GM21717 (cell line): ENCODE data around the gene MRLN.
"Not testable (repeated sequence)": the region's sequence is repeated elsewhere in the genome, so short reads cannot be mapped to it uniquely, and the experiment has no call there.

ENCODE experiments used
- ATAC-seq: cut with Tn5 transposase; IDR thresholded peaks from one replicate; pipeline ENCODE4 v1.9.1; 2021; ENCODE audit warnings: mild to moderate bottlenecking, moderate library complexity; ENCODE audit not compliant: unreplicated experiment

Gene MRLN

DNA sequence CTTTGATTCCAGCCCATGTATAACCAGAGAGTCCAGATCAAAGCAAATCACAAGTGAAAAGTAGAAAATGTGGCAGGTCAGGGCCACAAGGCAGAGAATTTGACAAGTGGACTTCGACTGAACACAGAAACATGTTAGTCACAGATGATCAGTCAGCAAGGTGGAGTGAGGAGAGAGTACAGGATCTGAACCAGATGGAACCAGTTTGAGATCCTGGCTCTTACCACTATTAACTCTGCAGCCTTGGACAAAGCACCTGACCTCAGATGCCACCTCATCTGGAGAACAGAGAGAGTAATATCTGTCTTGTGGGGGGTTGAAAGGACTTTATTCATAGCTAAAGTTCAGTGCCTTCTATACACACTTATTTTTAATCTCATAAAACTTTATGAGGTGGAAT is 4.4 kb downstream of the MRLN start:
- ATAC-seq = no peak

GRCh38 chr10:59745163-59745650 is 8.0 kb downstream of the MRLN start:
- no peak for ATAC-seq

DNA sequence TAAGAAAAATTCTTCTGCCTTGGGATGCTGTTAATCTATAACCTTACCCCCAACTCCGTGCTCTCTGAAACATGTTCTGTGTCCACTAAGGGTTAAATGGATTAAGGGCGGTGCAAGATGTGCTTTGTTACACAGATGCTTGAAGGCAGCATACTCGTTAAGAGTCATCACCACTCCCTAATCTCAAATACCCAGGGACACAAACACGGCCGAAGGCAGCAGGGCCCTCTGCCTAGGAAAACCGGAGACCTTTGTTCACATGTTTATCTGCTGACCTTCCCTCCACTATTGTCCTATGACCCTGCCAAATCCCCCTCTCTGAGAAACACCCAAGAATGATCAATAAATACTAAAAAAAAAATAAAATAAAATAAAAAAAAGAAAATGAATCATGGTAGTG is 8.5 kb downstream of the MRLN start:
- not testable (repeated sequence) for ATAC-seq

DNA sequence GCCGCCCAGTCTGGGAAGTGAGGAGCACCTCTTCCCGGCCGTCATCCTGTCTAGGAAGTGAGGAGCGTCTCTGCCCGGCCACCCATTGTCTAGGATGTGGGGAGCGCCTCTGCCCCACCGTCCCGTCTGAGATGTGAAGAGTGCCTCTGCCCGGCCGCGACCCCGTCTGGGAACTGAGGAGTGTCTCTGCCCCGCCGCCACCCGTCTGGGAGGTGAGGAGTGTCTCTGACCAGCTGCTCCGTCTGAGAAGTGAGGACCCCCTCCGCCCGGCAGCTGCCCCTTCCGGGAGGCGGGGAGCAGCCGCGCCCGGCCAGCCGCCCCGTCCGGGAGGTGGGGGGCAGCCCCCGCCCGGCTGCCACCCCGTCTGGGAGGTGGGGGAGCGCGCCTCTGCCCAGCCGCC is 9.1 kb downstream of the MRLN start:
- not testable (repeated sequence) for ATAC-seq

GRCh38 chr10:59741583-59741982 is 11.7 kb downstream of the MRLN start:
- no peak for ATAC-seq

- no peak for ATAC-seq
These were observed 12.2 kb downstream of the MRLN start for GRCh38 chr10:59741048-59741447.

- ATAC-seq = no peak
These were observed 16.5 kb downstream of the MRLN start for GRCh38 chr10:59736749-59737148.

DNA sequence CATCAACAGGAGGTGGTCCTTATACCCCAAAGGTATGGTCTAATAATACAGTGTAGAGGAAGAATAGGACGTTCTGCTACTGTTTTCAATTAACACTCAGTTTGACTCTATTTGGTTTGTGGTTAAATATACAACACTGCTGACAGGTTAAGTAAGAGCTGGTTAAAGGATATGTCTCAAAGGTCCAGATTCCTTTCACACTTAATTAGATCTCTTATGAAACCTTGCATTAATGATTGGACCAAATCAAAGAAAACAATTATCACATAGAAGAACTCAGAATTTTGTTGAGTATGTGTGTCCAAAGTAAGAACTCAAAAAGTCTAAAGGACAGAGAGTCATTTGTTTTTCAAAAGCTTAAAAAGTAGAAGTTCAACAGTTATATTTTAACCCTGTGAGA is 18.0 kb downstream of the MRLN start:
- no peak for ATAC-seq

- no peak for ATAC-seq
These were observed 19.2 kb downstream of the MRLN start for GRCh38 chr10:59734014-59734462.

- not testable (repeated sequence) for ATAC-seq
These were observed 19.8 kb downstream of the MRLN start for GRCh38 chr10:59733321-59734013.

DNA sequence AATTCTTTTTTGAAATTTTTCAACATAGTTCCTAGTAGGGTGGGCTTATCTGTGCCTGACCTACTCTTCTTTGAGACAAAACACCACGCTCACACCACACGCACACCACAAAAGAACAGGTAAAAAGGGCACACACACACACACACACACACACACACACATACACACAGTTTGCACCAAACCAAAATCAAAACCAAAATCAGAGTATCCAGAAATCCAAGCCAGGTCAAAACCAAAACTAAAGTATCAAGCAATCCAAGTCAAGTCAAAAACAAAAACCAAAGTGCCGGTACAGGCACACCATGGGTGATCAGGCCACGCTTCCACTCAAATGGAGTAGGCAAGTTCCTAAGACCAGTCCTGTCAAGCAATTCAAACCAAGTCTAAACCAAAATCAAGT is 20.4 kb downstream of the MRLN start:
- not testable (repeated sequence) for ATAC-seq

GRCh38 chr10:59729167-59729566 is 24.1 kb downstream of the MRLN start:
- not testable (repeated sequence) for ATAC-seq

DNA sequence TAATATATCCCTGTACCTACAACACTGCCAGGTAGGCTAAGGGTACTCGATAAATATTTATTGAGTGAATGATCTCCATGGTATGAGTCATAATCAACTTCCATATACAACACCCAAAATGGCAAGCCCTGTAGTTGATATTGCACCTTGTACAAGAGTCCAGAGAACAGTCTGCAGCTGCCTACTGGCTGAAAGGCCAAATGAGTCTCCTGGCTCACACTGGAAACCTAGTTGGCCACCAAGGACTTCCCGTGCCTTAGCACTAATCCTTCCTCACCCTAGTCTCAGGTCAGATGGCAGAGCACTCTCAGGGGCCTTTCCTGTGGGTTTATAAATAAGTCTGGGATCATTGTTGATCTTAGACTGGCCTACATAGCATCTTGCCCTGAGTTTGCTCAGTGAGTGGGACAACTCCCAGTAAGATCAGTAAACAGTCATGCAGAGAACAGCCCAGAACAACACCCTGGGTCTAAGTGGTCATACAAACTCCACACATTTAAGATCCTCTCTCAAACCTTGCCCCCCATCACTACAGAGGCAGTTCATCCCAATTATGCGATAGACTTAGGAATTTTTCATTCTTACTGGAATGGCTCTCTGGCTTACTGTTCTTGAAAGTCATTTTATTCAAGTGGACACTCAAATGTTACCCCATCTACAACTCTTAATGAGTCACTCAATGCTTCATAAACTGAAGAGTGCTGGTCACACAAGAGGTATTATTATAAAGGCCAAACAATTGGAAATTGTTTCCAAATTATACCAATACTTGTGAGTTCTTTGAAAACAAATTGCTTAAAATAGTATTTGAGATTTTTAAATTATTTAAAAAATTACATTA is 28.9 kb downstream of the MRLN start:
- ATAC-seq = no peak

DNA sequence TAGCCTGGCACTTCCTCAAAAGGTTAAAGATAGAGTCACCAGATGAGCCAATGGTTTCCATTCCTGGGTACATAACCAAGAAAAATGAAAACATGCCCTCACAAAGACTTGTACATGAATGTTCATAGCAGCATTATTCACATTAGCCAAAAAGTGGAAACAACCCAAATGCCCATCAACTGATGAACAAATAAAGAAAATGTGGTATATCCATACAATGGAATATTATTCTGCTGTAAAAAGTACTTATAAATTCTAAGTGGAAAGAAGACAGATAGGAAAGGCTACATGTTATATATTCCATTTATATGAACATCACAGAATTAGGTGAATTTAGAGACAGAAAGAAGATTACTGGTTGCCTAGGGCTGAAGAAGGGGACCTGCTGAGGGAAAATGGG is 32.9 kb downstream of the MRLN start:
- no peak for ATAC-seq

DNA sequence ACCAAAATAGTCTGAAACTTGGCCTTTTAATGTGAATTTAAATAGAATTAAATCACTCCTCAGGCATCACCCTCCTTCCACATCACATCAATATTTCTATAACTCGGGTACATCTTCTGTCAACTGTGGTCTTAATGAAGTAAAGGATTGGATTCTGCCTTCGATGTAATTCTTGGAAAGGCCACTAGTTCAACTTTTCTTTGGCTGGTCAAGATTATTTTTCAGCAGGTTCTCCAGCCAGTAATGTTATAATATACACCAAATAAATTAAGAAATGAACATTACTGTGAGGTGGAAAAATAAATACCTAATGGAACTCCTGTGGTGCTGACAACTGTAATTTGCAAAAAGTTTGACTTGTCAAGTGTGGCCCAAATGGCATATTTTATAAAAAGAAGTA is 33.9 kb downstream of the MRLN start:
- ATAC-seq = no peak

- ATAC-seq = no peak
These were observed 35.0 kb downstream of the MRLN start for GRCh38 chr10:59718257-59718656.

DNA sequence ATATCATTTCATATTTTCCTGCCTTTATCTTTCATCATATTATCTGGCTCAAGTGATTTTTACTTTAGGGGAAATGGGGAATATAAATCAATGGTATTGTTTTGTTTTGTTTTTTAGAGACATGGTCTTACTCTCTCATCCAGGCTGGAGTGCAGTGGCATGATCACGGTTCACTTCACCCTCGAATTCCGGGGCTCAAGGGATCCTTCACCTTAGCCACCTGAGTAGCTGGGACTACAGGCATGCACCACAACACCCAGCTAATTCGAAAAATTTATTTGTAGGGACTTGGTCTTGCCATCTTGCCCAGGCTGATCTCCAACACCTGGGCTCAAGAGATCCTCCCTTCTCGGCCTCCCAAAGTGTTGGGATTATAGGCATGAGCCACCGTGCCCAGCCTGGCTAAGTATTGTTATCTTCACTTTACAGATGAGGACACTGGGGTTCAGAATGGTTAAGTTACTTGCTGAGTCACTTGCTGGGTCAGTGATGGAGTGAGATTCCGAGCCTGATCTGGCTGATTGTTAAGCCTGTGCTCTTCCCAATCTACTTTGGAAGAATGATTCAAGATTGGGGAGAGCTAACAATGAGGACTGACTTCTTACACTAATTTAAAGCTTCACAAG is 39.9 kb downstream of the MRLN start:
- no peak for ATAC-seq

DNA sequence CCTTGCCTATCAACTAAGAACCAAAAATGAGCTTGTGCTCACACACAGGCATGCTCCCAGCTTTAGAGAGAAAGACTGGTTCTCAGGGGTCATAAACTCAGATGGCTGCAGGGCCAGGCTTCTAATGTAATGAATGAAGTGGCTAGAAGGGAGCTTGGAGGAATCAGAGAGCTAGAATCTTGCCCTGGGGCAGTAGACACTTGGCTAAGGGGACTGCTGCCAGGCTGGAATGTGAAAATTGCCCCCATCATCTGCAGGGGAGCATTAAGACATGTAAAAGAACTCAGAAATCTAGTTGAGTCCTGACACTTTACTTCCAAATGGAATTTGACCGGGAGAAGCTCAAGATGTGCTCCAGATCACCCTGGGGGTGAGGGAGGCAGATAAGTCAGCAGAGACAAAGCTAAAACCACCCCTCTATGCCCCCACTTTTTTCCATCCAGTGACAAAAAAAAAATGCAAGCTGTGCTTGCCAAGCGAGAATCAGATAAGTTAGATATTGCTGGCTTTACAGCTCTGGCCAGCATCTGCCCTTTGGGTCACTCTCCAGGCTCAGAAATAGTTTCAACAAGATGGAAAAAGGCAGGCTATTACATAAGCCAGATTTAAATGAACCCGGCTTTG is 41.3 kb downstream of the MRLN start:
- ATAC-seq = no peak

GRCh38 chr10:59709395-59710125 is 43.7 kb downstream of the MRLN start, which contains the start of gene SLC16A9:
SLC16A9 (minus strand) TSS chr10:59709850; CDS start chr10:59684291, 25,559 bp downstream.
- peak; percentile 95 for ATAC-seq

- ATAC-seq = no peak
These were observed 44.4 kb downstream of the MRLN start for GRCh38 chr10:59708816-59709394.
